Epithelial cell of proximal tubule (primary cell): ENCODE measurements around the gene STX12. TPM values are rescaled to one million over a fixed set of nuclear protein-coding genes. Genes with fewer than 3 reads are reported as not detected.
A peak's percentile ranks its signal among the peaks of the same experiment; 100 is the strongest.
"Not testable (repeated sequence)": the region's sequence is repeated elsewhere in the genome, so short reads cannot be mapped to it uniquely, and the experiment has no call there.

Experiments
- DNase-seq: peaks from one replicate; pipeline ENCODE4 v3.0.0-alpha.2; 2011; ENCODE audit warnings: low read depth
- H3K4me3 ChIP-seq: 2 replicates; pipeline ENCODE4 v1.5.1; 2011; ENCODE audit warnings: low read depth, mild to moderate bottlenecking, low read length
- total RNA-seq: library from RNA; depleted of rRNA; stranded (reverse); fragments of >200 nt; gene quantifications from 2 replicates; pipeline ENCODE4 v1.2.3, GENCODE V29; 2015
- TF ChIP-seq, protein P1 (sequence below): conservative IDR thresholded peaks from 2 replicates; pipeline ENCODE4 v1.5.1; 2012; ENCODE audit warnings: low read depth, mild to moderate bottlenecking, low read length

STX12 gene
- total RNA-seq, 1 donor from 2014 or later: 31.5 TPM

DNA sequence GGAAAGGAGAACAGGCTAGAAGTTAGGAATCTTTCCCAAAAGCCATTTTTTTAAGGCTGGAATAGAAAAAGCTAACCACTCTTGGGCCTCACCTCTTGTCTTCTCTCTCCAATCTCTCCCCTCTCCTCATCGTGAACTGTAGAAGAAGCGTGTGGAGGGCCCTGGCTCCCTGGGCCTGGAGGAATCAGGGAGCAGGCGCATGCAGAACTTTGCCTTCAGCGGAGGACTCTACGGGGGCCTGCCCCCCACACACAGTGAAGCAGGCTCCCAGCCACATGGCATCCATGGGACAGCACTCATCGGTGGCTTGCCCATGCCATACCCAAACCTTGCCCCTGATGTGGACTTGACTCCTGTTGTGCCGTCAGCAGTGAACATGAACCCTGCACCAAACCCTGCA, 76.9 kb downstream of the STX12 start:
- TF ChIP-seq, protein P1, sequence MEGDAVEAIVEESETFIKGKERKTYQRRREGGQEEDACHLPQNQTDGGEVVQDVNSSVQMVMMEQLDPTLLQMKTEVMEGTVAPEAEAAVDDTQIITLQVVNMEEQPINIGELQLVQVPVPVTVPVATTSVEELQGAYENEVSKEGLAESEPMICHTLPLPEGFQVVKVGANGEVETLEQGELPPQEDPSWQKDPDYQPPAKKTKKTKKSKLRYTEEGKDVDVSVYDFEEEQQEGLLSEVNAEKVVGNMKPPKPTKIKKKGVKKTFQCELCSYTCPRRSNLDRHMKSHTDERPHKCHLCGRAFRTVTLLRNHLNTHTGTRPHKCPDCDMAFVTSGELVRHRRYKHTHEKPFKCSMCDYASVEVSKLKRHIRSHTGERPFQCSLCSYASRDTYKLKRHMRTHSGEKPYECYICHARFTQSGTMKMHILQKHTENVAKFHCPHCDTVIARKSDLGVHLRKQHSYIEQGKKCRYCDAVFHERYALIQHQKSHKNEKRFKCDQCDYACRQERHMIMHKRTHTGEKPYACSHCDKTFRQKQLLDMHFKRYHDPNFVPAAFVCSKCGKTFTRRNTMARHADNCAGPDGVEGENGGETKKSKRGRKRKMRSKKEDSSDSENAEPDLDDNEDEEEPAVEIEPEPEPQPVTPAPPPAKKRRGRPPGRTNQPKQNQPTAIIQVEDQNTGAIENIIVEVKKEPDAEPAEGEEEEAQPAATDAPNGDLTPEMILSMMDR: no peak
- no peak for DNase-seq
- no peak overlapping the region for H3K4me3 ChIP-seq

DNA sequence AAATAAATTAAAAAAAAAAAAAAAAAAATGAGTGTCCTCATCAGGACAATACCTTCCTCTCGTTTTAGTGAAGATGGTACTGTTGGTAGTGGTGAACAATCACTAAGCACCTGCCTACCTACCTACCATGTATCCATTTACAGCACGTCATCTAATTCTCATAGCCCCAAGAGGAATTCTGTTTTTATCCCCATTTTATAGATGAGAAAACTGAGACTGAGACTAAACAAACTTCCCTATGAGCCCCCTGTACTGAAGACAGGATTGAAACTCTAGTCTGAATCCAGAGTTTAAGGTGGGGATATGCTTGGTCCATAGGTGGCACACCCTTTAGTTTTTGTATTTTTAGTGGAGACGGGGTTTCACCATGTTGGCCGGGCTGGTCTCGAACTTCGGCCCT, 82.1 kb downstream of the STX12 start:
- DNase-seq: no peak
- TF ChIP-seq, protein P1: no peak
- no peak overlapping the region for H3K4me3 ChIP-seq

DNA sequence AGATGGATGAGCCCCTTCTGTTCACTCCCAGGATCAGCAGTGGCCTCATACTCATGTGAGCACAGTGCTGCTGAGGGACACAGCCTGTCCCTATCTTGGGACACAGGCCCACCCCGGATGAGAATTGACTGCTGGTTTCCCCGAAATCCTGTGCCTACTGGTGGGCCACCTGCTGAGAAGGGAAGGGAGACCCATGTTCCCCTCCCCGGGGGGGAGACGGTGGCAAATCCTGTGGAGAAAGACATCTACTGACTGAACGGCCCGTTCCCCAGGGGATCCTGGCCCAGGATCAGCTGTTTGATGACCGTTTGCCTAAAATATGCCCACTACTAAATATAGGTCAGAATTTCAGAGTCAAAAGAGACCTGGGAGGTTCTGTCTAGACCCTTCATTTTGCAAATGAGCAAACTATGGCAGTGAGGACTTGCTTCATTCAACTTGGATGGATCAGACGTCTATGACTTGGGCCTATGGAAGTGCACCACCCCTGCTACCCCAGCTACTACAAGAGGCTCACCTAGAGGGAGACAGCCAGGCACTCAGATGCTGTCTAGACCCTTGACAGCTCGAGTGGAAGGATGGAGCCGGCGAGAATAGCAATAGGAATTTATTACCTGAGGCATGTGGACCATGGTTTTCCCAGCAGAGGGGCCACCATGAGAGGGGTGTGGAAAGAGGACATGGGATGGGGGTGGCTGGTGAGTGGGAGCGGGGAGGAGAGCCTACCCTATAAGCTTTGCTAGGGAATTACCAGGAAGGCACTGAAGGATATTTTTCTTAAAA, 83.7 kb downstream of the STX12 start:
- no peak for DNase-seq
- H3K4me3 ChIP-seq: no peak overlapping the region
- TF ChIP-seq, protein P1: no peak

GRCh38 chr1:27857552-27857951, 84.5 kb downstream of the STX12 start:
- H3K4me3 ChIP-seq: not testable (repeated sequence)

DNA sequence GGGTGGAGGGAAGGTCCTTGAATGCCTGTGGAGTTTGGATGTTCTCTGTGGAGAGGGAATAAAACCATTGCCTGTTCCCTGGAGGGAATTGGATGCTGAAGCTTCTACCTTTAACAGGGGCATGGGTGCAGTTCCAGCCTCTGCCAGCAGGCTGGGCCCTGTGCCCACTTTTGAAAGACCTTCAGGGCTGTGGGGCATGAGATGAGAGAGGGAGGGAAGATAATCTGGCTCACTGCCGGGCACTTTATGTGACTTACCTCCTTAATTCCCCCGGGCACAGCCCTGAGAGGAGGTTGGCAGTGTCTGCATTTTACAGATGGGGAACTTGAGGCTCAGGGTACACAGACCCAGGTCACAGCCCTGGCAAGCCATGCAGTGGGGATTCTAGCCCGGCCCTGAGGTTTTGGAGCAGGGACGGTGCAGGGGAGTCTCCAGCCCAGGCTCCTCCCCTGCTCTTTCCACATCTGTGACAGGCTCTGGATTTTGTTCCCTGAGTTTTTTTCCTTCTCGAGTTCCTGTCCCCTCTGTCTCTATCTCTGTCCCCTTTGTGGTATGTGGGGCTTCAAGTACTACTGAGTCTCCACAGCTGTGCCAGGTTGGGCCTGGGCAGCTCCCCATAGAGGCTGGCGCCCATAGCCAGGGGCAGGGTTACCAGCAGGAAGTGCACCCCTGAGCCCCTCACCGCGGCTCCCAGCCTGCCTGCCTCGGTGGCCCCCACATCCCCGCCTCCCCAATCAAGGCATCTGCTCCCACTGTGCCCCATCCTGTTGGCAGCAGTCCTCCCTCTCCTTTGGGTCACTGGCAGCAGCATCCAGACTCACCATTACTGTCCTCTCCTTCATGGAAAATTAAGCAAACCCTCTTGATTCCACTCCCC, 85.3 kb downstream of the STX12 start:
- DNase-seq: peak; percentile 25
- peak overlapping the region; percentile 20 for H3K4me3 ChIP-seq
- TF ChIP-seq, protein P1: peak; percentile 99

More at GRCh38 chr1:27857552-27857951, 84.5 kb downstream of the STX12 start:
- DNase-seq: not testable (repeated sequence)

DNA sequence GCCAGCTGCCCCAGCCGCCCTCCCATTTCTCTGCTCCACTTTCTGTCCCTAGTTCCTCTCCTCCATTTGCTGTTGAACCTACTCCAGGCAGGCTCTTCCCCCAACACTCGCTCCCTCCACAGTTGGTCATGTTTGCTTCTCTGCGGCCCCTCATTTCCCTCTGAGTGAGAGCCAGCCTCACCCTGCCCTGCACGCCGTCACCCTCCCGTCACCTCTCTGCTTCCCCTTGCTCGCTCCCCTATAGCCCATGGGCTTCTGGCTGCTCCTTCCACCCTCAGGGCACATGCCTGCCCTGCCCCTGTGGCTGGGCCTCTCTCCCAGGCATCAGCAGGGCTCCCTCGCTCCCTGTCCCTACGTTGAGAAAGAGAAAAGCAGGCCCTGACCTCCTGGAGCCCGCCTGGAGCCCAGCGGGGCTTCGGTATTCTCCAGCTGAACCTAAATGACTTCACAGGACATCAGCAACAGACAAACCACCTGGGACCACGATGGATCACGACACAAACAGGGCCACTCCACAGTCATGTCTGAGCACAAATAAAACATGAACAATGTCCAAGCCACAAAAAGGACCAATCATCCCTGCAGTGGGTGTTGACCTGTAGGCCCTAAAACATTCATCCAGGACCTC, 86.0 kb downstream of the STX12 start:
- TF ChIP-seq, protein P1: no peak
- no peak overlapping the region for H3K4me3 ChIP-seq
- no peak for DNase-seq

DNA sequence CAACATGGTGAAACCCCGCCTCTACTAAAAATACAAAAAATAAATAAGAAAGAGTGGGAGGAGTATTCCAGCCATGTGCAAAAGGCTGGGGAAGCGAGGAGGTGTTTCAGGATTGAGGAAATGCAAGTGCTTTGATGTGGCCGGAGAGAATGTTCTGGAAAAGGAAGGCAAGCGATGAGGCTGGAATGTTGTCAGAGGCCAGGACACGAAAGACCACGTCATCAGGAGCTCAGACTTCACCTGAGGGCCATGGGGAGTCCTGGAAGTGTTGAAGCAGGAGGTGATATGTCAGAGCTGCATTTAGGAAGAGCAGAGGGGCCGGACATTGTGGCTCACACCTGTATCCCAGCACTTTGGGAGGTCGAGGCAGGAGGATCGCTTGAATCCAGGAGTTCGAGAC, 88.4 kb downstream of the STX12 start:
- no peak for DNase-seq
- H3K4me3 ChIP-seq: no peak overlapping the region
- TF ChIP-seq, protein P1: no peak
